ENCODE results near the gene CARD10. TPM values are rescaled to one million over a fixed set of nuclear protein-coding genes. Genes with fewer than 3 reads are reported as not detected.

The CARD10 gene
- total RNA-seq, 8 experiments from 2014 or later: 1.1 to 7.5 (median 2.0) TPM

DNA sequence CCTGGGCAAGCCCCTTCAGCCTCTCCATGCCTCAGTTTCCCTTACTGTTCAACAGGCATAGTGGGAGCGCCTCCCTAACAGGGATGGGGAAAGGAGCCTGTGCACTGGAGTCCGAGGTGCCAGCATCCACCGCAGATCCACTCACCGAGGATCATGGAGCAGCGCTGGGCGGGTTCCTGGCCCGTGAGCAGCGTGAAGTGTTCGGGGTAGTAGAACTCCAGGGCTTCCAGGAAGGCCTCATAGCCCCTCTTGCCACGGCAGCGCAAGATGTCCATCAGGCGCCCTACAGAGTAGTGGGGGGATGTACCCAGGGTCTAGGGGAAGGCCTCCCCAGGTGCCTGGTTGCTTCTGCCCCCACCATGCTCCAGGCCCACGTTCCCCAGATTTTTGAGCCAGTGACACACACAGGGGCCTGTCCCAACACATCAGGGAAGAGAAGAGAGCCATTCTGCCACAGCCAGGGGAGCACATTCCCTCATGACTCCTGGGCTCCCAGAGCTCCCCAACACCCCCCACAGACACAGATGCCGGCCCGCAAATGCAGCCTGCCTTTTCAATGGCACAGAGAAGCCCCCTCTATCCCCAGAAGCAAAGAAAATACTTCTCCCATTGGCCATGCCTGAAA is 1.3 kb downstream of the CARD10 start:
- peak overlapping the region in 1 of 5 donors; percentile 50 for H3K4me3 ChIP-seq
- no peak overlapping the region for H3K27ac ChIP-seq
- in situ Hi-C loops (cut with MboI; ENCODE audit: low pct_unique_long_range_greater_than_20kb in 2 of 9, low sequenced_read_pairs in 9 of 9, unreplicated experiment in 9 of 9): no loop called here
- 72 to 100% (median 89%) methylated on average over 2 to 6 of the region's 15 CpGs; no CpG with 5 or more reads in 5 of the 10 experiments for WGBS, 10 experiments
- ATAC-seq (replicated peaks in 6 of 8): no peak
- H3K4me1 ChIP-seq (replicated peaks in 1 of 2): peaks cover 9 to 18% of the 10 kb centered on the region in 2 donors

DNA sequence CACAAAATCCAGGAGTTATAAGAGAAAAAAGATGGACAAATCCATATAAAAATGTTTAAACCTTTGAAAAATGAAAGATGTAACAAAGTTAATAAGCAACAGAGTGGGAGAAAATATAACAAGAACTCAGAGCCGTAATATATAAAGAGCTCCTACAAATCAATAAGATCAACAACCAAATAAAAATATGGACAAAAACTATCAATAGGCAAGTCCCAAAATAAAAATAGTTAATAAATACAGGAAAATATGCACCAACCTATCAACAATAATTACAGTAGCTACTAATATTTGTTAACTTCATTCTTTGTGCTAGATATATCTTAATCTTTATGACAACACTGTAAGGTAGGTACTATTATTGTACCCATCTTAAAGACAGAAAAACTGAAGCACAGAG is 2.8 kb downstream of the CARD10 start:
- ATAC-seq (replicated peaks in 6 of 8): no peak
- in situ Hi-C loops (cut with MboI; ENCODE audit: low pct_unique_long_range_greater_than_20kb in 2 of 9, low sequenced_read_pairs in 9 of 9, unreplicated experiment in 9 of 9): no loop called here
- no peak overlapping the region for H3K4me3 ChIP-seq
- WGBS, 10 experiments: 67 to 100% (median 100%) methylated on average over 1 of the region's 1 CpG; no CpG with 5 or more reads in 1 of the 10 experiments
- peaks cover 20 to 28% of the 10 kb centered on the region in 2 donors for H3K4me1 ChIP-seq (replicated peaks in 1 of 2)
- H3K27ac ChIP-seq: no peak overlapping the region

DNA sequence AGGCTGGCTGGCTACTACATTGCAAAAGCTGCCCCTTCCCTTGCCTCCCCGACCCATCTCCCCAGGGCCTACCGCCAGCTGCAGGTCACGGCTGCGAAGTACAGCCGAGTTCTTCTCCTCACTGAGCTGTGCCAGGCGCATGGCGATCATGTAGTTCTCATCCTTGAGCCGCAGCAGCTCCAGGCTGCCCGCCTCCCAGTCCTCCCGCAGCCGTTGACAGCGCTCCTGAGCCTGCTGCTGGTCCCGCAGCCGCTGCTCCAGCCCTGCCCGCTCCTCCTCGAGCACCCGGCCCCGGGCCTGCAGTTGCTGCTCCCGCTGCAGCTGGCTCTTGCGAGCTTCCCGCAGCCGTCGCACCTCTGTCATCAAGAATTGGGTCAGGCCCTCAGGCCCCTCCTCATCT is 3.3 kb downstream of the CARD10 start:
- Histone ChIP-seq H3K27ac (no peak overlapping the region), H3K4me3 (no peak overlapping the region), H3K4me1 (replicated peaks in 1 of 2) (peaks cover 20 to 28% of the 10 kb centered on the region in 2 donors)
- no peak for ATAC-seq (replicated peaks in 6 of 8)
- in situ Hi-C loops (cut with MboI; ENCODE audit: low pct_unique_long_range_greater_than_20kb in 2 of 9, low sequenced_read_pairs in 9 of 9, unreplicated experiment in 9 of 9): no loop called here
- WGBS, 10 experiments: 40 to 100% (median 90%) methylated on average over 1 to 11 of the region's 23 CpGs; no CpG with 5 or more reads in 4 of the 10 experiments

GRCh38 chr22:37514526-37515051 is 4.6 kb downstream of the CARD10 start:
- Histone ChIP-seq H3K4me1 (replicated peaks in 1 of 2) (peaks cover 20 to 33% of the 10 kb centered on the region in 2 donors), H3K27ac (no peak overlapping the region), H3K4me3 (no peak overlapping the region)
- in situ Hi-C loops (cut with MboI; ENCODE audit: low pct_unique_long_range_greater_than_20kb in 2 of 9, low sequenced_read_pairs in 9 of 9, unreplicated experiment in 9 of 9): no loop called here
- 90 to 100% (median 92%) methylated on average over 3 to 10 of the region's 15 CpGs; no CpG with 5 or more reads in 6 of the 10 experiments for WGBS, 10 experiments
- ATAC-seq (replicated peaks in 6 of 8): no peak

DNA sequence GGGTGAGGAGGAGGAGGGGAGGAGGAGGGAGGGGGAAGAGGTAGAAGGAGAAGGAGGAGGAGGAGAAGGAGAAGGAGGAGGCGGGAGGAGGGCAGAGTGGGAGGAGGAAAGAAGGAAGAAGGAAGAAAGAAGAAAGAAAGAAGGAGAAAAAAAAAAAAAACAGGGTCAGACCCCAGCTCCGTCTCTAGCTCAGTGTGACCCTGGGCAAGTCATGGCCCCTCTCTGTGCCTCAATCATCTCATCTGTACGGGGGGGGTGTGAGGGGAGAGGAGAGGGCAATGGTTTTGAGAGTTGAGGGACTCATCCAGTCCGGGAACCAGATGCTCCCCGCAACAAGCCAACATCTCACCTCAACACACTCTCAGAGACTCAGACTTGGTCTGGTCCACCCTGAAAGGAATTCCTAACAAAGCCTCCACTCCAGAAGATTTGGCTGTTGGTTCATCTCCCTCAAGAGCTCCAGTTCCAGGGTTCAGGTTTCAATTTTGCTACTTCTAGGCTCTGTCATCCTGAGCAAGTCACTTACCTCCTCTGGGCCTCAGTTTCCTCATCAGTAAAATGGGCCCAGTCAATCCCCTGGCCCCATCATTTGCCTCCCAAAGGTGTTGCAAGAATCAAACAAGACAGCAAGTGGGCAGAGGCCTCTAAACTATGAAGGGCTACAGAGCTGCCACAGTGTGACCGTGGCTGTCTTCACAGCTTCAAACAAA is 7.7 kb downstream of the CARD10 start:
- in situ Hi-C loops (cut with MboI; ENCODE audit: low pct_unique_long_range_greater_than_20kb in 2 of 9, low sequenced_read_pairs in 9 of 9, unreplicated experiment in 9 of 9): no loop called here
- WGBS, 10 experiments: 60 to 100% (median 80%) methylated on average over 1 to 2 of the region's 6 CpGs; no CpG with 5 or more reads in 7 of the 10 experiments
- Histone ChIP-seq H3K4me1 (replicated peaks in 1 of 2) (peaks cover 39 to 42% of the 10 kb centered on the region in 2 donors), H3K27ac (peak overlapping the region in 1 of 2 donors; percentile 60), H3K4me3 (no peak overlapping the region)
- ATAC-seq (replicated peaks in 6 of 8): no peak

GRCh38 chr22:37510091-37510490 is 9.1 kb downstream of the CARD10 start:
- Histone ChIP-seq H3K4me1 (replicated peaks in 1 of 2) (peaks cover 39 to 42% of the 10 kb centered on the region in 2 donors), H3K27ac (peak overlapping the region in 1 of 2 donors; percentile 6), H3K4me3 (no peak overlapping the region)
- 50 to 96% (median 62%) methylated on average over 1 to 5 of the region's 10 CpGs; no CpG with 5 or more reads in 5 of the 10 experiments for WGBS, 10 experiments
- in situ Hi-C loops (cut with MboI; ENCODE audit: low pct_unique_long_range_greater_than_20kb in 2 of 9, low sequenced_read_pairs in 9 of 9, unreplicated experiment in 9 of 9): no loop called here
- ATAC-seq (replicated peaks in 6 of 8): no peak

- WGBS, 10 experiments: 40 to 80% (median 50%) methylated on average over 1 to 2 of the region's 10 CpGs; no CpG with 5 or more reads in 7 of the 10 experiments
- no peak overlapping the region for H3K4me3 ChIP-seq
- in situ Hi-C loops (cut with MboI; ENCODE audit: low pct_unique_long_range_greater_than_20kb in 2 of 9, low sequenced_read_pairs in 9 of 9, unreplicated experiment in 9 of 9): no loop called here
- ATAC-seq (replicated peaks in 6 of 8): peak in 3 of 8 experiments; percentile 40 to 50 (median 45)
- peak overlapping the region in 1 of 2 donors; percentile 4 for H3K27ac ChIP-seq
- H3K4me1 ChIP-seq (replicated peaks in 1 of 2): peaks cover 39 to 42% of the 10 kb centered on the region in 2 donors
Measured at GRCh38 chr22:37509059-37509860, 10.0 kb downstream of the CARD10 start.

- peak overlapping the region in 1 of 2 donors; percentile 4 for H3K27ac ChIP-seq
- peak; percentile 23 to 74 (median 44) for ATAC-seq (replicated peaks in 6 of 8)
- peaks cover 38 to 42% of the 10 kb centered on the region in 2 donors for H3K4me1 ChIP-seq (replicated peaks in 1 of 2)
- in situ Hi-C loops (cut with MboI; ENCODE audit: low pct_unique_long_range_greater_than_20kb in 2 of 9, low sequenced_read_pairs in 9 of 9, unreplicated experiment in 9 of 9): no loop called here
- WGBS, 10 experiments: 35 to 100% (median 65%) methylated on average over 1 to 4 of the region's 22 CpGs; no CpG with 5 or more reads in 4 of the 10 experiments
- no peak overlapping the region for H3K4me3 ChIP-seq
Measured at GRCh38 chr22:37508431-37508992, 10.7 kb downstream of the CARD10 start.

DNA sequence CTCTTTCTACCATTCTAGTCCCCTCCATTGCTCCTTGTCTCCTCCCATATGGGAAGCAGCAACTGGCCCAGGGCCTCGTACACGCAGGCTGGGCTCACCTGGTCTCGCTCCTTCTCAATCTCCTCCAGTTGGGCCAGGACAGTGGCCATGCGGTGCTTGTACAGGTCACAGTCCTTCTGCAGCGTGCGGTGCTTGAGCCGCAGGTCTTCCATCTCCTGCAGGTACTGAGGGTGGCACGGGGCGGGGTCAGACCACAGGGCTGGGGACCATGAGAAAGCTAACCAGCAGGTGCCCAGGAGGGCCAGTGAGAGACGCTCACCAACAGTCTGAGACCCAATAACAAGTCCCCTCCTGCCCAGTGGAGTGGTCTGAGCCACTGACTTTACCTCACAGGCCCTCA is 11.5 kb downstream of the CARD10 start:
- Histone ChIP-seq H3K27ac (no peak overlapping the region), H3K4me3 (no peak overlapping the region), H3K4me1 (replicated peaks in 1 of 2) (peaks cover 31 to 40% of the 10 kb centered on the region in 2 donors)
- ATAC-seq (replicated peaks in 6 of 8): no peak
- 100% methylated on average over 2 to 3 of the region's 10 CpGs; no CpG with 5 or more reads in 7 of the 10 experiments for WGBS, 10 experiments
- in situ Hi-C loops (cut with MboI; ENCODE audit: low pct_unique_long_range_greater_than_20kb in 2 of 9, low sequenced_read_pairs in 9 of 9, unreplicated experiment in 9 of 9): no loop called here

- Histone ChIP-seq H3K4me3 (no peak overlapping the region), H3K4me1 (replicated peaks in 1 of 2) (peaks cover 33 to 44% of the 10 kb centered on the region in 2 donors), H3K27ac (no peak overlapping the region)
- WGBS, 10 experiments: 87 to 92% (median 89%) methylated on average over 2 to 11 of the region's 14 CpGs; no CpG with 5 or more reads in 5 of the 10 experiments
- in situ Hi-C loops (cut with MboI; ENCODE audit: low pct_unique_long_range_greater_than_20kb in 2 of 9, low sequenced_read_pairs in 9 of 9, unreplicated experiment in 9 of 9): no loop called here
- no peak for ATAC-seq (replicated peaks in 6 of 8)
Measured at GRCh38 chr22:37505989-37506388, 13.2 kb downstream of the CARD10 start.

DNA sequence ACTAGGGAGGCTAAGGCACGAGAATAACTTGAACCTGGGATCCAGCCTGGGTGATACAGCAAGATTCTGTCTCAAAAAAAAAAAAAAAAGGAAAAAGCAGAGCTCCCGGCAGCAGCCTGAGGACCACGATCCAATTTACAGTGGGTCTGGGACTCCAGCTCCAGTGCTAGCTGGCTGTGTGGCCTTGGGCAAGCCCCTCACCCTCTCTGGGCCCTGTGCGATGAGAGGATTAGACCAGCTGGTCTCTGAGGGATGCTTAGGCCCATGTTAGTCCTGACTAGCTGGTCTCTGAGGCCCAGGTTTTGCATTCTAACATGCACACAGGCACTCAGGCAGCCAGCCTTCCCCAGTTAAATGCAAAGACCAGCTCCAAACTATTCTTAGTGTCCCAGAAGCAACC is 13.7 kb downstream of the CARD10 start:
- in situ Hi-C loops (cut with MboI; ENCODE audit: low pct_unique_long_range_greater_than_20kb in 2 of 9, low sequenced_read_pairs in 9 of 9, unreplicated experiment in 9 of 9): no loop called here
- peaks cover 34 to 47% of the 10 kb centered on the region in 2 donors for H3K4me1 ChIP-seq (replicated peaks in 1 of 2)
- ATAC-seq (replicated peaks in 6 of 8): no peak
- no peak overlapping the region for H3K4me3 ChIP-seq
- no peak overlapping the region for H3K27ac ChIP-seq
- WGBS, 10 experiments: 53 to 100% (median 90%) methylated on average over 1 to 3 of the region's 4 CpGs; no CpG with 5 or more reads in 4 of the 10 experiments

GRCh38 chr22:37504964-37505363 is 14.3 kb downstream of the CARD10 start:
- Histone ChIP-seq H3K4me3 (no peak overlapping the region), H3K27ac (no peak overlapping the region), H3K4me1 (replicated peaks in 1 of 2) (peaks cover 34 to 43% of the 10 kb centered on the region in 2 donors)
- no peak for ATAC-seq (replicated peaks in 6 of 8)
- WGBS, 10 experiments: 80 to 100% (median 98%) methylated on average over 1 to 4 of the region's 4 CpGs; no CpG with 5 or more reads in 3 of the 10 experiments
- in situ Hi-C loops (cut with MboI; ENCODE audit: low pct_unique_long_range_greater_than_20kb in 2 of 9, low sequenced_read_pairs in 9 of 9, unreplicated experiment in 9 of 9): no loop called here
